HL-60 (cell line): ENCODE measurements around the gene PSMF1.

Source experiments
- GABPA ChIP-seq: IDR thresholded peaks from 2 replicates; pipeline ENCODE4 v1.6.1; 2012; ENCODE audit warnings: low read depth
- POLR2AphosphoS5 ChIP-seq: IDR thresholded peaks from 2 replicates; pipeline ENCODE4 v1.6.1; 2012; ENCODE audit warnings: low read depth
- SPI1 ChIP-seq: IDR thresholded peaks from 2 replicates; pipeline ENCODE4 v1.6.1; 2012; ENCODE audit warnings: low read depth, mild to moderate bottlenecking, borderline replicate concordance
- TF ChIP-seq, protein P1 (sequence below): IDR thresholded peaks from one replicate; pipeline ENCODE4 v1.5.1; 2011; ENCODE audit warnings: low read length, control low read depth, inconsistent platforms; ENCODE audit not compliant: insufficient read depth
- TF ChIP-seq, protein P2 (sequence below): IDR thresholded peaks from 2 replicates; pipeline ENCODE4 v1.6.1; 2012; ENCODE audit warnings: low read depth; ENCODE audit not compliant: insufficient replicate concordance

DNA sequence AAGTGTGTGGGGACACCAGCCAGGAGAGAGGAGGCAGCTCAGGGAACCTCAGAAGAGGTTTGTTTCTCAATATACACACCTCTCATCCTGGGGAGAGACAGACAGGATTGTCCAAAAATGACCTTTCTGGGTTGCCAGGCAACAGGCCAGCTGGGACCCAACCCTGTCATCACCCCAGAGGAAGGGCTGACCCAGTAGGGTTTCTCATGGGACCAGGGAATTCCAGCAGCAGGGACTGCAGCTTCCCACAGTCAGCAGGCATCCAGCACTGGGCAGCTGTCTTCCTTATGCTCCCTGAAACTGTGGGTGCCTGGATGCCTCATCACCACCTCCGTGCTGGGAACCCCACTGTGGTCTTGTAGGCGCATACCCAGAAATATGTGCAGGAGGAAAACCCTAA lies 86.2 kb downstream of the PSMF1 start:
- TF ChIP-seq, protein P1, sequence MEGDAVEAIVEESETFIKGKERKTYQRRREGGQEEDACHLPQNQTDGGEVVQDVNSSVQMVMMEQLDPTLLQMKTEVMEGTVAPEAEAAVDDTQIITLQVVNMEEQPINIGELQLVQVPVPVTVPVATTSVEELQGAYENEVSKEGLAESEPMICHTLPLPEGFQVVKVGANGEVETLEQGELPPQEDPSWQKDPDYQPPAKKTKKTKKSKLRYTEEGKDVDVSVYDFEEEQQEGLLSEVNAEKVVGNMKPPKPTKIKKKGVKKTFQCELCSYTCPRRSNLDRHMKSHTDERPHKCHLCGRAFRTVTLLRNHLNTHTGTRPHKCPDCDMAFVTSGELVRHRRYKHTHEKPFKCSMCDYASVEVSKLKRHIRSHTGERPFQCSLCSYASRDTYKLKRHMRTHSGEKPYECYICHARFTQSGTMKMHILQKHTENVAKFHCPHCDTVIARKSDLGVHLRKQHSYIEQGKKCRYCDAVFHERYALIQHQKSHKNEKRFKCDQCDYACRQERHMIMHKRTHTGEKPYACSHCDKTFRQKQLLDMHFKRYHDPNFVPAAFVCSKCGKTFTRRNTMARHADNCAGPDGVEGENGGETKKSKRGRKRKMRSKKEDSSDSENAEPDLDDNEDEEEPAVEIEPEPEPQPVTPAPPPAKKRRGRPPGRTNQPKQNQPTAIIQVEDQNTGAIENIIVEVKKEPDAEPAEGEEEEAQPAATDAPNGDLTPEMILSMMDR = no peak
- TF ChIP-seq POLR2AphosphoS5 (no peak), GABPA (no peak), SPI1 (no peak)
- TF ChIP-seq, protein P2, sequence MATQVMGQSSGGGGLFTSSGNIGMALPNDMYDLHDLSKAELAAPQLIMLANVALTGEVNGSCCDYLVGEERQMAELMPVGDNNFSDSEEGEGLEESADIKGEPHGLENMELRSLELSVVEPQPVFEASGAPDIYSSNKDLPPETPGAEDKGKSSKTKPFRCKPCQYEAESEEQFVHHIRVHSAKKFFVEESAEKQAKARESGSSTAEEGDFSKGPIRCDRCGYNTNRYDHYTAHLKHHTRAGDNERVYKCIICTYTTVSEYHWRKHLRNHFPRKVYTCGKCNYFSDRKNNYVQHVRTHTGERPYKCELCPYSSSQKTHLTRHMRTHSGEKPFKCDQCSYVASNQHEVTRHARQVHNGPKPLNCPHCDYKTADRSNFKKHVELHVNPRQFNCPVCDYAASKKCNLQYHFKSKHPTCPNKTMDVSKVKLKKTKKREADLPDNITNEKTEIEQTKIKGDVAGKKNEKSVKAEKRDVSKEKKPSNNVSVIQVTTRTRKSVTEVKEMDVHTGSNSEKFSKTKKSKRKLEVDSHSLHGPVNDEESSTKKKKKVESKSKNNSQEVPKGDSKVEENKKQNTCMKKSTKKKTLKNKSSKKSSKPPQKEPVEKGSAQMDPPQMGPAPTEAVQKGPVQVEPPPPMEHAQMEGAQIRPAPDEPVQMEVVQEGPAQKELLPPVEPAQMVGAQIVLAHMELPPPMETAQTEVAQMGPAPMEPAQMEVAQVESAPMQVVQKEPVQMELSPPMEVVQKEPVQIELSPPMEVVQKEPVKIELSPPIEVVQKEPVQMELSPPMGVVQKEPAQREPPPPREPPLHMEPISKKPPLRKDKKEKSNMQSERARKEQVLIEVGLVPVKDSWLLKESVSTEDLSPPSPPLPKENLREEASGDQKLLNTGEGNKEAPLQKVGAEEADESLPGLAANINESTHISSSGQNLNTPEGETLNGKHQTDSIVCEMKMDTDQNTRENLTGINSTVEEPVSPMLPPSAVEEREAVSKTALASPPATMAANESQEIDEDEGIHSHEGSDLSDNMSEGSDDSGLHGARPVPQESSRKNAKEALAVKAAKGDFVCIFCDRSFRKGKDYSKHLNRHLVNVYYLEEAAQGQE = no peak
